GM21576 (cell line): ENCODE results near the gene DIAPH2.
"Not testable (repeated sequence)": the region's sequence is repeated elsewhere in the genome, so short reads cannot be mapped to it uniquely, and the experiment has no call there.

Source experiments
- ATAC-seq: cut with Tn5 transposase; IDR thresholded peaks from one replicate; pipeline ENCODE4 v1.9.1; 2021; ENCODE audit warnings: mild to moderate bottlenecking, moderate library complexity; ENCODE audit not compliant: unreplicated experiment

DIAPH2 gene

DNA sequence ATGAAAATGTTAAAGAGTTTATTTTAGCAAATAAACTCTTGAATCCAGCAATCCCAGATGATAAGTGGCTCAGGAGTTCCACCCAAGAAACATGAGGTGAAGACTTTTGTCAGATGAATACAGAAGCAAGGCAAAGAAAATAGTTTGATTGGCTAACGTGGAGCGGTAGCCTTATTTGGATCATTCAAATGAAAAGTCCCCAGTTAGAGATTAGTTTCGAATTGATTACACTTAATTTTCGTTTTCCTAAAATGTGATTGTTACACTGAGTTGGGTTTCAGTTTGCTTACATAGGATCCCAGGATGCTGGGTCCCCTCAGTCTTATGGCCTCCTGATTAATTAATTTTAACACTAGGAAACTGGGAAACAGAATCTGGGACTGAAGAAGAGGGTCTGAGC is 122.7 kb downstream of the DIAPH2 start:
- no peak for ATAC-seq

DNA sequence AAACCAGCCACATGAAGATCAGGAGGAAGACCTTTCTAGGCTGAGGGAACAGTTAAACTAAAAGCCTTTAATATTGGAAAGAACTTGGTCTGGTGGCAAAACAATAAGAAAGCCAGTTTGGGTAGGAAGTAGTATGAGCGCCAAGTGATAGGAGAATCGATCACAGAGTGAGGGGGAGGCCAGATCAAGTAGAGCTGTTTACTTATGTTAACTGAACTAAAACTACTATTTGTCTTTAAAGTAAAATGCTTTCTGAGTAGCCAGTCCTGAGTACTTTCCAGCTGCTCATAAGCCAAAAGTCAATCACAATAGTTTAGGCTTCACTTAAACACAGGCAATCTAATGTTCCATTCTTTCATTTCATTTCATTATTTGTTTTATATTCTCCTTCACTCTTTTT is 136.3 kb downstream of the DIAPH2 start:
- no peak for ATAC-seq

DNA sequence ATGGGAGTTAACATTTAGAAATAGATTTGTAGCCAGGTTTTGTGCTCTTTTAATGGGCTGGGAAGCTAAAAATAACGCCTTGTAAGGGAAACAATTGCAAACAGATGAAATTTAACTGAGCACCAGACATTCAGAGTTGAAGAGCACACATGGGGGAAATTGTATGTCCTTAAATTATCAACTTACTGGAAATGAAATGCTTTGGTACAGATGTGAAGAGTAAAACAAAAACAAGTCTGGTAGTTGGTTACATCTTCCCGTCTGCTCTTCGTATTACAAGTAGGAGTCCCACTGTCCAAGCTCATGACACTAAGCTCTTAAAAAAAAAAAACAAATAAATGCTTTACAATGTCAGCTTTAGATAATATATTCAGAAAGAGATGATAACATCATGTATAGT is 139.5 kb downstream of the DIAPH2 start:
- ATAC-seq = no peak

DNA sequence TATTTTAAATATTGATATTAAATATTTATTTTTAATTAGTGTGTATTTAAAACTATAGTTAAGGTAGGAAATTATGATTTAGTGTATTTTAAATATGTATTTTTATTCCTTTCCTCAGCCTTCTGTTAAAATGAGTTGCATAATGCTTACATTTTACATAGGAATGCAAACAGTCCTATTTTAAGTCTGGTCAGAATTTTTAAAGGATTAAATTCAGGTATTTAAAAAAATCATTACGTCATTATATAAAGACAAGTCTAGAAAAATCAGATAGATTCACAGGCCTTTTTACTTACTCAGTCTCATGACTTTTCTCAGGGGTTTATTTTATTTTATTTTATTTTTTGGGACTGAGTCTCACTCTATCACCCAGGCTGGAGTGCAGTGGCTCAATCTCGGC is 148.7 kb downstream of the DIAPH2 start:
- no peak for ATAC-seq

DNA sequence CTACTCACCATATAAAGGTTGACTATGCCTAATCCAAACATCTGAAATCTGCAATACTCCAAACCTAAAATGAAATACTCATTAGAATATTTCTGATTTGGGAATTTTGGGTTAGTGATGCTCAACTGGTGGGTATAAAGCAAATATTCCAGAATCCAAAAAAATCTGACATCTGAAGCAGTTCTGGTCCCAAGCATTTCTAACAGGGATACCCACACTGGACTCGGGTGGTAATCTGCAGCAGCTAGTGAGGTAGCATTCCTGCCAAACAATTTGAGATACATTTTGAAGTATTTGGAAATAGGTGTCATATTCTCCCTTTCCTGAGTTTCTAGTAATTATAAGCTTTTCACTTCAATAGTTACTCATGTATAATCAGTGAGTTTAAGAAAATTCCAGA is 149.5 kb downstream of the DIAPH2 start:
- ATAC-seq = no peak

DNA sequence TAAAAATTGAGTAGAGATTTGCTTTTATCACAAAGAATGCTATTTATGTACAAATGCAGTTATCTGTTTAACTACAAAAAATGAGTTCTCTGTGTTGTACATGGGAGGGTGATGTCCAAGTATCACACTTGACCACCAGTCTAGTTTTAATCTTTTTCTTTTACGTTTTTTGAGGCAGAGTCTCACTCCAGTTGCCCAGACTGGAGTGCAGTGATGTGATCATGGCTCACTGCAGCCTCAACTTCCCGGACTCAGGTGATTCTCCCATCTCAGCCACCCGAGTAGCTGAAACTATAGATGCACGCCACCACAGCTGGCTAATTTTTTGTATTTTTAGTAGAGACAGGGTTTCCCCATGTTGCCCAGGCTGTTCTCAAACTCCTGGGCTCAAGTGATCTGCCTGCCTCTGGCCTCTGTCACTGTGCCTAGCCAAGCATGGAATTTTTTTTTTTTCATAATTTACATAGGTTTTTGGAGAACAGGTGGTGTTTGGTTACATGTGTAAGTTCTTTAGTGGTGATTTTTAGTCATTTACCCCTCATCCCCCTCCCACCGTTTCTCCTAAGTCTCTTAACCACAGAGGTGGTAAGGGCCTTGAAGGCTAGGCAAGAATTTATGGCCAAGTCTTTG is 151.1 kb downstream of the DIAPH2 start:
- peak; percentile 73 for ATAC-seq

DNA sequence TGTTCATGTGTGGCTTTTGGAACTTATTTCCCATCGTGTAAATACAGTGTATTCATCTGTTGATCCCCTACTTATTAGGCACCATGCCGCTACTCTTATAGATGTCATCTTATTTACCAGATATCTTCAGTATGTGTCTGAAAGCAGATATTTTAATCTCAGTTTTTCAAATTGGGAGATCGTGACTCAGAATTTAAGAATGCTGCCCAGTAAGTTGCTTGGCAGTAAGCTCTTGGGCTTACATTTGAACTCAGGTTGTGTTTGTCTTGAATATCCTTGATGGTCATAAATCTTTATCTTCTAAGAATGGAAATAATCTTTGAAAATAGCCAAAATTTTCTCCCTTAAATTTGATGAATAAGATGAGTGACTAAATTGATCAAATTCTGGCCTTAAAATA is 153.2 kb downstream of the DIAPH2 start:
- no peak for ATAC-seq

DNA sequence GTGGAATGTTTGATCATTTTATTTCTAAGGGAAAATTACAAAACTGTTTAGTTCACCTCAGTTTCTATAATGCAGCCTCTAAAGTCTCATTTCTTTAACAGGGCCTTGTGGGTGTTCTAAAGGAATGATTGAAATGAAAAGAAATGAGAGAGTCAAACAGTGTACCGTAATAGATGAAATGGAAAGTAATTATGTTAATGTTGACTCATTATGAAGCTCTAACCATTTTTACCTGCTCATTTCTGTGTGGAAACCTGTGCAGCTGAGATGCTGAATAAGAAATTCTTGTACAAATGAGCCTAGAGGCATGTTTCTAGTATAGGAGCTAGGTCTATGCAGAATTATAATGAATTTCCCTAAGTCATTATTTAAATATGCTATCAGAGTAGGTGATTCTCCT is 153.9 kb downstream of the DIAPH2 start:
- no peak for ATAC-seq

DNA sequence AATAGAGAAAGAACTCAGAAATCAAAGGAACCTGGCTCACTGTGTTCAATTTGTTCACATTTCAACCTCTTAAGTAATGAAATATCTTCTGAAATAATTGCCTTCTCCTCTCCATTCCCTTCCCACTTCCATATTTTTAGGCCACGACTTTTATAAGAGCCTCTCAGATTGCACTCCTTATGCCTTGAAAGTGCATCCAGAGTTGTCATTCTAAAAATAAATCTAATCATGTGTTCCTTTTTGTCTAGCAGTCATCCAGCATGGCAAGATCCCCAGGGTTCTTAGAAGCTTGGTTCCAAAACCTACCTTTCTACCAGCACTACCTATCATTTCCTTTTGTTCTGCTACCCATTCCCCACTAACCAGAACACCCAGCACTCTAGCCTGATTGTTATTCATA is 156.7 kb downstream of the DIAPH2 start:
- no peak for ATAC-seq

DNA sequence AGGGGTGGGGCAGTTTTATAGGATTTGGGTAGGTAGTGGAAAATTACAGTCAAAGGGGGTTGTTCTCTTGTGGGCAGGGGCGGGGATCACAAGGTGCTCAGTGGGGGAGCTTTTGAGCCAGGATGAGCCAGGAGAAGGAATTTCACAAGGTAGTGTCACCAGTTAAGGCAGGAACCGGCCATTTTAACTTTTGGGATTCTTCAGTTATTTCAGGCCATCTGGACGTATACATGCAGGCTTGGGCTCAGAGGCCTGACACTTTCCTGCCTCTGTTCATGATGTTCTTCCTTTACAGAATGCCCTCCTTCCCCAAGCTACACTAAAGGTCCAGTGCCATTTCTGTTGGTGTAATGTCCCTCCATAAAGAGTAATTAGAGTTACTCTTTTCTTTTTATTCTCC is 157.2 kb downstream of the DIAPH2 start:
- ATAC-seq = not testable (repeated sequence)

DNA sequence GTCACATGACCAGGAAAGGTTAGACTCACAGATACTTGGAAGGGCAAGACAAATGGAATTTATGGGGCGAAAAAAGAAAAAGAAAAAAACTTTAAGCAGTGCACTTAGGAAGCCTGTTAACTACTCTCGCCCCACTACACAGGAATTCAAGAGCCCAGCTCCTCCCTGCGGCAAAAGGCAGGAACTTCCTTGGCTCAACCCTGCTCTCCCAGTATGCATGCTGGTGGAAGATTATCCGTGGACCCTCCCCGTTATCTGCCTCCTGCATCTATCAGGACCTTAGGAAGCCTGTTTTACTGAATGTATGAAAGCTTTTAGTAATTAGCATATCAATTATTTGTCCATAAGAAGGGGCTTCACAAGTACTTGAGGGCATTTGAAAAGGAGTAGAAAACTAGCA is 158.9 kb downstream of the DIAPH2 start:
- no peak for ATAC-seq

DNA sequence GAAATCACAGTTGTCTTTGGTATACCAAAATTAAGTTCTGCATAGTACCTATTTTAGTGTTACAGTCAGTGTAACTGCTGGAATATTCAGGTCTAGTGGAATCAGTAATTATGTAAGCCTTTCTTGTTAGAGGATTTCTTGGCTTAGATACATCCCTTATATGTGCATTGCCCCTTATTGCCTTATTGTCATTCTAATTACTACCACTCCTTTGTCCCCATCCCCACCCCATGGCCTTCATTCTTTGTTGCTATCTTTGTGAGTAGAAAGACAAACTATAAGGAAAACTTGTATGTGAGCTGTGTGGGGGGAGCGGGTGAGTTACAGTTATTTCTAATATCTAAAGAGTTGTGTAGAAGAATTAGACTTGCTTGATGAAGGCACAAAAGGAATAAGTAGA is 162.2 kb downstream of the DIAPH2 start:
- no peak for ATAC-seq

DNA sequence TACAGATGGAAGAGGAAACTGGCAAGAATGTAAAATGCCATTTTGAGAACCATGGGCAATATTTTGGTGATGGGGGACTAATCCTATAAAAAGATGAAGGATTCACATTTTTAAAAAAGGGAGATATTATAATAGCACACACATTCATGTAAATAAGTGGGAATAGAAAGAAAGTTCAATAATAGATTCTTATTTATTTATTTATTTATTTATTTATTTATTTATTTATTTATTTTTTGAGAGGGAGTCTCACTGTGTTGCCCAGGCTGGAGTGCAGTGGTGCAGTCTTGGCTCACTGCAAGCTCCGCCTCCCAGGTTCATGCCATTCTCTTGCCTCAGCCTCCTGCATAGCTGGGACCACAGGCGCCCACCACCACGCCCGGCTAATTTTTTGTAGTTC is 174.8 kb downstream of the DIAPH2 start:
- ATAC-seq = not testable (repeated sequence)

DNA sequence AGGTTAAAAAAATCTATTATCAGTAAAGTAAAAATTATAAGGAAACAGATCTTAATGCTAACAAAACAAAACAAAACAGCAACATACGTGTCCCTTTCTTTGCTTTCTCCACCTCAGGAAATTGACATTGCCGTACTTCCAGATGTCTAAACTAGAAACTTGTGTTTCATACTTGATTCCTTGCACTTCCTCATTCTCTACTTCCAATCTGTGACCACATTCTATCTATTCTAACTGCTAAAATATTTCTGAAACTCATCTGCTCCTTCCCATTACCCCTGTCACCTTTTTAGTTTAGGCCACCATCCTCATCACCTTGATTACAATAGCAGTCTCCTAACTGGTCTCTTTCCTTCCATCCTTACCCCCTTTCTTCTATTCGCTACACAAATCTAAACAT is 176.6 kb downstream of the DIAPH2 start:
- peak; percentile 76 for ATAC-seq

DNA sequence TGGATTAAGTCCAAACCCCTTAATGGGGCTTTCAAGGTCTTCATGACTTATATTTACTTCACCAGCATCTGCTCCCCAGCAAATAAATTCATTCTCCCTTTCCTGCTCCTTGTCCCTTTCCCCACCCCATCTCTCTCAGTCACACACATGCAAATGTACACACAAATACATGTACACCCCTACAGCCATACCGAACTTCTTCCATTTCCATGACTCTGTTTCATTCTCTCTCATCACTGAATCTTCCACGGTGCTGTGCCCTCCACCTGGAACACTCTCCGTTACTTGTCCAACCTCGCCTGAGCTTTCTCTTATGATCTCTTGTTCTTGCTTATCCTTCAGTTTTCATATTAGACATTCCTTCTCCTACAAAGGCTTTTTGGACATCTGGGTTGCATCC is 177.0 kb downstream of the DIAPH2 start:
- ATAC-seq = no peak

DNA sequence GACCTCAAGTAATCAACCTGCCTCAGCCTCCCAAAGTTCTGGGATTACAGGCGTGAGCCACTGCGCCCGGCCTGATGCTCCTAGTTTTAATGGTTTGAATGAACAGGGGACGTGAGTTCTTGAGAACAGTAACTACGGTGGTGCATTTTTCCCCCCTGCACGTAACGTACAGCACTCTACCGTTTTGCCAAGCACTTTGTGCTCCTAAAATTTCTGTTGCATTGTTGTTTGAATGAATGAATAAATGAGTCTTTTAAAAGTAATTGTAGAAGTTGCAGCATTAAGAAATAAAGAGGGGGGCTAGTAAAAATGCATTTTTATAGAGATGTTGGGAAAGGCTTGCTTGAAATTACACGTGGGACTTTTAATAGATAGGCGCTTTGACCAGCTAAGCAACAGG is 199.0 kb downstream of the DIAPH2 start, which contains the start of gene RPA4:
RPA4 (plus strand) TSS at position 301 of the 400 bp plus-strand sequence. CDS start 403 bp downstream, outside the sequence.
- ATAC-seq = no peak

DNA sequence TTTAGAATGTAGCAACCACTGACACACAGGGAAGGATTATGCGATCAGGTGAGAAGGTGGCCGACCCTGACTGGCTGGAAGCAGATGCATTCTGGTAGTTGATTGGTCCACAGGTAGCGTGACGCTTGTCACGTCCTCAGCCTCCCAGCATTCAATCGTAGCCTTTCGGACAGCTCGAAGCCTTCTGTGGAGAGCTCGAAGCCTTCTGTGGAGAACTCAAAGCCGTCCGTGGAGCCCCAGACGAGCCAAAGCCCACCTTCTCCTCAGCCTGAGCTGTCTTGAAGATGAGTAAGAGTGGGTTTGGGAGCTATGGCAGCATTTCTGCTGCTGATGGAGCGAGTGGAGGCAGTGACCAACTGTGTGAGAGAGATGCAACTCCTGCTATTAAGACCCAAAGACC is 199.4 kb downstream of the DIAPH2 start:
- ATAC-seq = no peak

DNA sequence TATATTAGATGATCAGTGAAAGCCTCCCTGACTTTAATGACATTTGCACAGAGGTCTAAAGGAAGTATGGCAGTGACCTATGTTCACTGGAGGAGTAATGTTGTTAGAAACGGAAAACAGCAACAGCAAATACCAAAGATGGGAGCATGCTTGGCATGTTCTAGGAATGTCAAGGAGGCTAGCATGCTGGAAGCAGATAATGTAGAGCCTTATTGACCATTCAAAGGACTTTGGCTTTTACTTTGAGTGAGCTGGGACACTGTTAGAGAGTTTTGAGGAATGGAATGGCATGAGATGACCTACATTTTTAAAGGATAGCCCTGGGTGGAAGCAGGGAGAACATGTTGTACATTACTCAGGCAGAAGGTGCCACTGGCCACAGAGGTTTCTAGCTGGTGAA is 205.1 kb downstream of the DIAPH2 start:
- ATAC-seq = no peak

DNA sequence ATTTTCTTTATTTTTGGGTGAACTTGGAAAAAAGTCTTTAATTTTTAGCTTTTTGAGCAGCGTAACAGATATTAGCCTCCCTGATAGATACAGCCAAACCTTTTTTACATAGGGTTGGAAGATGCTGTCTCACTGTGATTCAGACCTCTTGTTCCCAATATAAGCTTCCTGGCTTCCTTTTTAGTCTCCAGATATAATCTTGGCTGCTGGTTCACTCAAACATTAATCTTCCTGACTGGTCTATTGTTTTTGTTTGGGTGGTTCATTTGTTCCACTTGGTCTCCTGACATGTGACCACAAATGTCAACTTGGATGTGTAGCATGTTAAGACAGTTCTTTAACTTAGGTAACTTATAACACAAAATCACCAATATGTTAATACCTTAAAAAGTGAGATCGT is 222.1 kb downstream of the DIAPH2 start:
- ATAC-seq = no peak

DNA sequence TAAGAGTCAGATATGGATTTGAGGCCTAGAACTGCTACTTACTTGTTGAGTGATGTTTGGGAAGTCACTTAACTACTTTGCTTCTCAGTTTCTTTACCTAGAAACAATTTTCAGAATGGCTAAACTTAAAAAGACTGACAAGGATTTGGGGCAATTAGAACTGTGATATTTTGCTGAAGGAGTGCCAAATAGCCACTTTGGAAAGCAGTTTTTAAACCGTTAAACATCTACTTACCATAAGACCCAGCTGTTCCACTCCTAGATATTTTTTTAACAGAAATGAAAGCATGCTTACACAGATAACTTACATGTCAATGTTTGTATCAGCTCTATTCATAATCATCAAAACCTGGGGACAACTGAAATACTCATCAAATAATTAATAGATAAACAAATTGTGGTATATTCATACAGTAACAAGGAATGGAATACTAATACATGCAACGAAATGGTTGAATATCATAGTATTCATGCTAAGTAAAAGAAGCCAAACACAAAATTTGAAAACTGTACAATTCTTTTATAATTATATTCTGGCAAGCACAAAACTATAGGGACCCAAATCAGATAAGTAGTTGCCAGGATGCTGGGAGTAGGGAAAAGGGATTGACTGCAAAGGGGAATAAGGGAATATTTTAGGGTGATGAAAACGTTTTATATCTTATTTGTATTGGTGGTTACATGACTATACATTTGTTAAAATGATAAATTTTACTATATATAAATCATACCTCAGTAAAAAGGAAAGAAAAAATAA is 223.1 kb downstream of the DIAPH2 start:
- ATAC-seq = no peak

DNA sequence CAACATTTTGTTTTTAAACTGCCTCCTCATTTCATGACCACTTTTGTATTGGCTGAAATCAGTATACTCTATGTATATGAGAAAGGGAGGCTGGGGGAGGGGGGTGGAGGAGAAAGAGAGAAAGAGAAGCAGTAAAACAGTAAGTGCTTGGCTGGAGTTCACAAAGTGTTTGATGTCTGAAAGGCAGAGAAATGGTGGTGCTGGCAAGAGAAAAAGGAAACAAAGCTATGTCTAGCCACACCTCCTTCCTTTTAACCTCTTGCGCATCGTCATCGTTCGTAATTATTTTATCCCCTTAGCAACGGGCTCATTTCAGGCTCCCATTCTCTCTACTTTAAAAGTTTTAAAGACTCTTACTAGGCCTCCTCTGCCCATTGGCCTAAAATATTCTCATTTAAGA is 224.6 kb downstream of the DIAPH2 start:
- no peak for ATAC-seq

DNA sequence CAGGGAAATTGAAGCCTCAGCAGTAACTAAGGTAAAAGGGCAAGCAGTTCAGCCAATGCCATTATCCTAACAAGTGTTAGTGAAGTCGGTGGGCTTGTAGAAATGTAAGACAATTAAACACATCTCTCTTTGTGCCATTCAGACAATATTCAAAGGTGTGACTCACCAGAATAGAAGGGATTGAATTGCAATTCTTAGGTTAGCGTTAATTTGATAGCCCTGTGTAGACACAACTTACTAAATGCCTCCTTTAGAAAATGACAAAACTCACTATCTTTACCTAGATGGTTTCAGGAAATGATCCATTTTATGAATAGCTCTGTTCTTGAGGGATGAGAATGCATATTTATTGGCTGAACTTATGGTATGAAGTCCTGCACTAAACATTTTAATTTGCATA is 234.2 kb downstream of the DIAPH2 start:
- no peak for ATAC-seq

DNA sequence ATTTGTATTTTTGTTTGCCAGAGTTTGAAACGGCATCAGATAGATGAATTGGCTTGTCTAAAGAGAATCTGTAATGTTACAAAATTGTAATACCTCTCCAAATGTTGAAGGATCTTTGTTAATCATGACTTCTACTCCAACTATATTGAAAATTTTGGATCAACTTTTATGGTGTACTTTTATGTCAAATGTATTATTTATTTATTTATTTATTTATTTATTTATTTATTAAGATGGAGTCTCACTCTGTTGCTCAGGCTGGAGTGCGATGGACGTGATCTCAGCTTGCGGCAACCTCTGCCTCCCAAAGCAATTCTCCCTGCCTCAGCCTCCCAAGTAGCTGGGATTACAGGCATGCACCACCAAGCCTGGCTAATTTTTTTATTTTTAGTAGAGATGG is 235.0 kb downstream of the DIAPH2 start:
- ATAC-seq = no peak
